ENCODE measurements around the gene C9orf57.

GRCh38 chr9:72052122-72052521, 8.3 kb downstream of the C9orf57 start:
- TF ChIP-seq, protein P1, sequence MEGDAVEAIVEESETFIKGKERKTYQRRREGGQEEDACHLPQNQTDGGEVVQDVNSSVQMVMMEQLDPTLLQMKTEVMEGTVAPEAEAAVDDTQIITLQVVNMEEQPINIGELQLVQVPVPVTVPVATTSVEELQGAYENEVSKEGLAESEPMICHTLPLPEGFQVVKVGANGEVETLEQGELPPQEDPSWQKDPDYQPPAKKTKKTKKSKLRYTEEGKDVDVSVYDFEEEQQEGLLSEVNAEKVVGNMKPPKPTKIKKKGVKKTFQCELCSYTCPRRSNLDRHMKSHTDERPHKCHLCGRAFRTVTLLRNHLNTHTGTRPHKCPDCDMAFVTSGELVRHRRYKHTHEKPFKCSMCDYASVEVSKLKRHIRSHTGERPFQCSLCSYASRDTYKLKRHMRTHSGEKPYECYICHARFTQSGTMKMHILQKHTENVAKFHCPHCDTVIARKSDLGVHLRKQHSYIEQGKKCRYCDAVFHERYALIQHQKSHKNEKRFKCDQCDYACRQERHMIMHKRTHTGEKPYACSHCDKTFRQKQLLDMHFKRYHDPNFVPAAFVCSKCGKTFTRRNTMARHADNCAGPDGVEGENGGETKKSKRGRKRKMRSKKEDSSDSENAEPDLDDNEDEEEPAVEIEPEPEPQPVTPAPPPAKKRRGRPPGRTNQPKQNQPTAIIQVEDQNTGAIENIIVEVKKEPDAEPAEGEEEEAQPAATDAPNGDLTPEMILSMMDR (IDR thresholded peaks at IDR 0.05): no peak
- no peak for TF ChIP-seq POLR2A (IDR thresholded peaks at IDR 0.05)

Measured in heart left ventricle (tissue), 13 donors.